Kidney (tissue), 14 donors: ENCODE measurements around the gene IMMT. TPM values are rescaled to one million over a fixed set of nuclear protein-coding genes. Genes with fewer than 3 reads are reported as not detected.

Experiments used
- DNase-seq, 5 donors: peaks; one replicate each; pipeline ENCODE4 v3.0.0-alpha.2; 2013 to 2020
- FAIRE-seq: peaks from 2 replicates; lab custom pipeline; 2012; peaks lifted over from hg19 to GRCh38; lab: Jason Lieb, UNC
- H3K27ac ChIP-seq, 2 donors: one replicate each; pipeline ENCODE4 v1.7.0; 2013; ENCODE audit warnings: low read depth in 2 of 2, low read length in 2 of 2, inconsistent platforms in 1 of 2
- H3K27me3 ChIP-seq: one replicate; pipeline ENCODE4 v1.7.1; 2013; ENCODE audit warnings: low read length, inconsistent platforms; ENCODE audit not compliant: control insufficient read depth, insufficient read depth
- H3K36me3 ChIP-seq, 3 donors: one replicate each; pipeline versions ENCODE4 v1.7.0 to v1.7.1; 2013; ENCODE audit warnings: low read length in 3 of 3, control low read depth in 1 of 3, inconsistent platforms in 1 of 3; ENCODE audit not compliant: insufficient read depth in 3 of 3, control insufficient read depth in 2 of 3
- H3K4me1 ChIP-seq, 3 donors: one replicate each; pipeline versions ENCODE4 v1.7.0 to v1.7.1; 2013; ENCODE audit warnings: low read length in 3 of 3, inconsistent platforms in 1 of 3, low read depth in 1 of 3; ENCODE audit not compliant: control insufficient read depth in 2 of 3, insufficient read depth in 2 of 3
- H3K4me3 ChIP-seq, 3 donors: one replicate each; pipeline versions ENCODE4 v1.7.0 to v1.8.1; 2013; ENCODE audit warnings: low read length in 3 of 3, control low read depth in 1 of 3, inconsistent platforms in 1 of 3
- H3K9ac ChIP-seq, 3 donors: one replicate each; pipeline versions ENCODE4 v1.7.0 to v1.7.1; 2013; ENCODE audit warnings: low read length in 3 of 3, control low read depth in 1 of 3, inconsistent platforms in 1 of 3
- H3K9me3 ChIP-seq, 3 donors: one replicate each; pipeline versions ENCODE4 v1.7.0 to v1.7.1; 2013; ENCODE audit warnings: low read length in 3 of 3, control low read depth in 1 of 3, inconsistent platforms in 1 of 3; ENCODE audit not compliant: control insufficient read depth in 2 of 3, insufficient read depth in 1 of 3
- intact Hi-C: fragments of 100-400 bp; cut with DNase I; formaldehyde crosslinking; loops from one replicate; pipeline ENCODE4 v1.11.1; 2022
- polyA plus RNA-seq: library from polyadenylated mRNA; stranded (reverse); fragments of 350-450 nt; fragmentation: Illumina TruSeq; extraction: RNeasy Lipid Tissue Mini Kit (QIAGEN cat#74804); gene quantifications from one replicate; pipeline ENCODE4 v1.2.3, GENCODE V29; 2014; ENCODE audit warnings: low read depth, low replicate concordance; ENCODE audit not compliant: insufficient read depth
- total RNA-seq: library from RNA; stranded (reverse); fragmentation: NEBNext Ultra II Directional; extraction: Animal tissue kit (Norgen Biotek cat#: 25700); gene quantifications from one replicate; pipeline ENCODE4 v1.2.1, GENCODE V29; 2021
- TF ChIP-seq, protein P1 (sequence below): IDR thresholded peaks from 3 replicates; pipeline ENCODE4 v1.5.1; 2012; ENCODE audit warnings: mild to moderate bottlenecking, moderate library complexity, borderline replicate concordance; ENCODE audit not compliant: insufficient read depth; ENCODE audit errors: extremely low read depth
- donor health status: control.
- donor health status: control.
- donor health status: control.
- donor health status: control.
- donor health status: control.
- donor health status: DM: yes; HTN: yes; CAD: no.
- donor health status: Normal renal cell carcinoma (clear cell type).

IMMT gene
- total and polyA plus RNA-seq, 2 donors from 2014 or later: 74.0 to 113 TPM

DNA sequence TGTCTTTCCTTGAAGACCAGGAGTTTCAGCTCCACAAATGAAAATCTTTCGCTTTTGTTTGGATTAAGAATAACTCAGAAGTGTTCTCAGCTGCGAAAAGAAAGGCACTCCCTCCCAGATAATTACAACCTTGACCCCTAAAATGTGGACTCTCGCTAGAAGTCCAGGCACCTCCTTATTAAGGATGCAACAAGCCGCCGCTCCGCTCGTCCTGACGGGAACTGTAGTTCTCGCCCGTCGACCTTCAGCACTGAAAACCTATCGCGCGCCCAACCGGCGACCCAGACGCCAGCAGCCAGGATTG lies 559 bp downstream of the IMMT start:
- TF ChIP-seq, protein P1, sequence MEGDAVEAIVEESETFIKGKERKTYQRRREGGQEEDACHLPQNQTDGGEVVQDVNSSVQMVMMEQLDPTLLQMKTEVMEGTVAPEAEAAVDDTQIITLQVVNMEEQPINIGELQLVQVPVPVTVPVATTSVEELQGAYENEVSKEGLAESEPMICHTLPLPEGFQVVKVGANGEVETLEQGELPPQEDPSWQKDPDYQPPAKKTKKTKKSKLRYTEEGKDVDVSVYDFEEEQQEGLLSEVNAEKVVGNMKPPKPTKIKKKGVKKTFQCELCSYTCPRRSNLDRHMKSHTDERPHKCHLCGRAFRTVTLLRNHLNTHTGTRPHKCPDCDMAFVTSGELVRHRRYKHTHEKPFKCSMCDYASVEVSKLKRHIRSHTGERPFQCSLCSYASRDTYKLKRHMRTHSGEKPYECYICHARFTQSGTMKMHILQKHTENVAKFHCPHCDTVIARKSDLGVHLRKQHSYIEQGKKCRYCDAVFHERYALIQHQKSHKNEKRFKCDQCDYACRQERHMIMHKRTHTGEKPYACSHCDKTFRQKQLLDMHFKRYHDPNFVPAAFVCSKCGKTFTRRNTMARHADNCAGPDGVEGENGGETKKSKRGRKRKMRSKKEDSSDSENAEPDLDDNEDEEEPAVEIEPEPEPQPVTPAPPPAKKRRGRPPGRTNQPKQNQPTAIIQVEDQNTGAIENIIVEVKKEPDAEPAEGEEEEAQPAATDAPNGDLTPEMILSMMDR: no peak
- Histone ChIP-seq H3K9me3 (no peaks in the 10 kb centered on the region), H3K9ac (peak overlapping the region; percentile 63 to 82 (median 81)), H3K4me3 (peak overlapping the region; percentile 70 to 90 (median 73)), H3K36me3 (peaks cover 0 to 3% (median 0%) of the 10 kb centered on the region in 3 donors), H3K27me3 (no peaks in the 10 kb centered on the region), H3K27ac (peak overlapping the region; percentile 99), H3K4me1 (peaks cover 4 to 14% (median 10%) of the 10 kb centered on the region in 3 donors)
- DNase-seq (peak in 1 of 5 donors; percentile 98), FAIRE-seq (no peak)
- intact Hi-C loops: no loop called here

DNA sequence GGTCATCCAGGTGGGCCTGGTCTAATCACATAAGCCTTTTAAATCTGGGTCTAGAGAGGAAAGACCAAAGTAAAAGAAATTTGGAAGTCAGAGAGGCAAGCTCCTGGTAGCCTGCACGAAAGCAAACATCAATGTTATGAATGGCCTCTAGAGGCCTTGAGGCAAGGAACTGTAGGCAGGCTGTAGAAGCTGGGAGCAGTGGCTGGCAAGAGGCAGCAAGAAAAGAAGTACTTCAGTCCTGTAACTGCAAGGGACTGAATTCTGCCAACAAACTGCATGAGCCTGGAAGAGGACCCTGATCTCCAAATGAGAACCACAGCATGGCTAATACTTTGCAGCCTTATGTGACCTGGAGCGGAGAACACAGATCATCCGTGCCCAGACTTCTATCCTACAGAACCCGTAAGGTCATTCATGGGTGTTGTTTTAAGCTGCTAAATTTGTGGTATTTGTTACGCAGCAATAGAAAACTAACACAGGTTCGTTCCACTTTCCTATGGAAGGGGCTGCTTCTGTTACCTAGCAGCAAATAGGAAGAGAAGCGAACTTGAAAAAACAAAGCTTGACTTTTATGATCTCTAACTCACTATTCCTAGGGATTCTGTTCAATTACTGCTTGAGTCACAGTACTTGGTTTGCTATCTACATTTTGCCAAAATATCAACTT lies 1.2 kb downstream of the IMMT start:
- no peak for FAIRE-seq
- Histone ChIP-seq H3K4me1 (peaks cover 4 to 14% (median 10%) of the 10 kb centered on the region in 3 donors), H3K4me3 (peak overlapping the region; percentile 70 to 90 (median 73)), H3K27me3 (no peaks in the 10 kb centered on the region), H3K9ac (peak overlapping the region; percentile 63 to 82 (median 81)), H3K36me3 (peaks cover 0 to 3% (median 0%) of the 10 kb centered on the region in 3 donors), H3K27ac (peak overlapping the region; percentile 99), H3K9me3 (no peaks in the 10 kb centered on the region)
- TF ChIP-seq, protein P1: no peak
- no peak for DNase-seq
- intact Hi-C loops: no loop called here

DNA sequence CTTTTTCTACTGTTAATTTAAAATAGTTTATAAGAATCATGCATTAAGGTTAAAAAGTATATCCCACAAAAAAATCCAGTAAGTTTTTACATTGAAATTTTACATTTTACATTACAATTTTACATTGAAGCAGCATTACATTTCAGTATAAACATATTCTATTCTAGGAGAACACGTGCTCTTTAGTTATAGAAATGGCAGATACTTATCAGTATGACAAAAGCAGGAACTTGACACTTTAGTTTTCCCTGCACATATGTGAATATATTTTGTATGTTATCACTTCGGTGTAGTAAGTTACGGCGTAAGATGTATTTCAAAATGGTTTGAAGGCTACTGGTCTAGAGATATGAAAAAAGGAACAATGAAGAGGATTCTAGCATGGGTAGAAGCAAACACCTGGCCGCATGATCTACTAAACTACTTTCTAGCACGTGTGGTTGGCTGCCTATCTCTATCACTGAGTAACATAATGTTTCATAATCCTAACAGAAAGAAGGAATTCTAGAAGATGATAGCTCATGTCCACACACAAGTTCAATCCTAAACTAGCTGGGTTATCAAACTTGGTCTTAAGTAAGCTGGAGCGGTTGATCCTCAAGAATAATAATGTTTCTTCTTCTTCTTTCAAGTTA lies 5.4 kb downstream of the IMMT start:
- peaks cover 8 to 21% (median 17%) of the 10 kb centered on the region in 3 donors for H3K4me1 ChIP-seq
- no peaks in the 10 kb centered on the region for H3K27me3 ChIP-seq
- H3K9me3 ChIP-seq: no peaks in the 10 kb centered on the region
- no peak overlapping the region for H3K4me3 ChIP-seq
- H3K27ac ChIP-seq: no peak overlapping the region
- TF ChIP-seq, protein P1: no peak
- no peak for DNase-seq
- H3K9ac ChIP-seq: no peak overlapping the region
- FAIRE-seq: no peak
- peaks cover 0 to 3% (median 0%) of the 10 kb centered on the region in 3 donors for H3K36me3 ChIP-seq
- intact Hi-C loops: no loop called here
